Measurements from ENCODE around the gene BICRAL.

DNA sequence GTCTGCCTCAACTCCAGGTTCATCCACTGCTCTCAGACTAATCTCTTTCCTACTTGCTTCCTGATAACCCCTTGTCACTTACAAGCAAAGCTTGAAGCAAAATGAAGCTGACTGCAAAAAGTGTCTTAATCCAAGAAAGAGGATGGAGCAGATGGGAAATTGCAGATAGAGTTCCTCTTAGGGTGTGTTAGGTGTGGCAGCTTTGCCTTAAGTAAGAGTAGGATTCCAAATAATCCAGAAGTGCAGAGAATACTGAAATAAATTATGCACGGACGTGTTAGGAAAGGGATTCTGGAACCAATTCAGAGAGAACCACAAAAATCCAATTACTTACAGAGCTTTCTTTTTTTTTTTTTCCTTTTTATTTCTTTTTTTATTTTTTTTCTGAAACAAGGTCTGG is 91.5 kb downstream of the BICRAL start:
- TF ChIP-seq, protein P1, sequence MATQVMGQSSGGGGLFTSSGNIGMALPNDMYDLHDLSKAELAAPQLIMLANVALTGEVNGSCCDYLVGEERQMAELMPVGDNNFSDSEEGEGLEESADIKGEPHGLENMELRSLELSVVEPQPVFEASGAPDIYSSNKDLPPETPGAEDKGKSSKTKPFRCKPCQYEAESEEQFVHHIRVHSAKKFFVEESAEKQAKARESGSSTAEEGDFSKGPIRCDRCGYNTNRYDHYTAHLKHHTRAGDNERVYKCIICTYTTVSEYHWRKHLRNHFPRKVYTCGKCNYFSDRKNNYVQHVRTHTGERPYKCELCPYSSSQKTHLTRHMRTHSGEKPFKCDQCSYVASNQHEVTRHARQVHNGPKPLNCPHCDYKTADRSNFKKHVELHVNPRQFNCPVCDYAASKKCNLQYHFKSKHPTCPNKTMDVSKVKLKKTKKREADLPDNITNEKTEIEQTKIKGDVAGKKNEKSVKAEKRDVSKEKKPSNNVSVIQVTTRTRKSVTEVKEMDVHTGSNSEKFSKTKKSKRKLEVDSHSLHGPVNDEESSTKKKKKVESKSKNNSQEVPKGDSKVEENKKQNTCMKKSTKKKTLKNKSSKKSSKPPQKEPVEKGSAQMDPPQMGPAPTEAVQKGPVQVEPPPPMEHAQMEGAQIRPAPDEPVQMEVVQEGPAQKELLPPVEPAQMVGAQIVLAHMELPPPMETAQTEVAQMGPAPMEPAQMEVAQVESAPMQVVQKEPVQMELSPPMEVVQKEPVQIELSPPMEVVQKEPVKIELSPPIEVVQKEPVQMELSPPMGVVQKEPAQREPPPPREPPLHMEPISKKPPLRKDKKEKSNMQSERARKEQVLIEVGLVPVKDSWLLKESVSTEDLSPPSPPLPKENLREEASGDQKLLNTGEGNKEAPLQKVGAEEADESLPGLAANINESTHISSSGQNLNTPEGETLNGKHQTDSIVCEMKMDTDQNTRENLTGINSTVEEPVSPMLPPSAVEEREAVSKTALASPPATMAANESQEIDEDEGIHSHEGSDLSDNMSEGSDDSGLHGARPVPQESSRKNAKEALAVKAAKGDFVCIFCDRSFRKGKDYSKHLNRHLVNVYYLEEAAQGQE (IDR thresholded peaks at IDR 0.05; ENCODE audit: insufficient read depth in 1 of 2, low read depth in 2 of 2, low read length in 2 of 2) = no peak
- TF ChIP-seq FOXP2 (optimal IDR thresholded peaks at IDR 0.05; ENCODE audit: borderline replicate concordance, extremely low read depth, extremely low read length, insufficient read depth) (no peak), POLR2AphosphoS5 (IDR thresholded peaks at IDR 0.05; ENCODE audit: low read depth, low read length) (no peak), TAF1 (IDR thresholded peaks at IDR 0.05; ENCODE audit: borderline replicate concordance, insufficient read depth, low read length) (no peak)

Measured in PFSK-1 (cell line).